HG03457 (cell line): ENCODE data around the gene SEC14L6.
"Not testable (repeated sequence)": the region's sequence is repeated elsewhere in the genome, so short reads cannot be mapped to it uniquely, and the experiment has no call there.

Experiments used
- ATAC-seq: cut with Tn5 transposase; IDR thresholded peaks from one replicate; pipeline ENCODE4 v1.9.1; 2021; ENCODE audit warnings: moderate number of reproducible peaks; ENCODE audit not compliant: unreplicated experiment

Gene SEC14L6

DNA sequence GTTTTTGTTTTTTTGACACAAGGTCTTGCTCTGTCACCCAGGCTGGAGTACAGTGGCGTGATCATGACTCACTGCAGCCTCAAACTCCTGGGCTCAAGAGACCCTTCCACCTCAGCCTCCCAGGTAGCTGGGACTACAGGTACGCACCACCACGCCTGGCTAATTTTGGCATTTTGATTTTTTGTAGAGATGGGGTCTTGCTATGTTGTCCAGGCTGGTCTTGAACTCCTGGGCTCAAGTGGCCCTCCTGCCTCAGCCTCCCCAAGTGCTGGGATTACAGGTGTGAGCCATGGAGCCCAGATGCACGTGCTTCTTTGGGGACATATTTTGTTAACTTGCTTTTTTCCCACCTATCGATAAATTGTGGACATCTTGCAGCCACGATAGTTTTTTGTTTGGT, 20.7 kb upstream of the SEC14L6 start:
- ATAC-seq: not testable (repeated sequence)

DNA sequence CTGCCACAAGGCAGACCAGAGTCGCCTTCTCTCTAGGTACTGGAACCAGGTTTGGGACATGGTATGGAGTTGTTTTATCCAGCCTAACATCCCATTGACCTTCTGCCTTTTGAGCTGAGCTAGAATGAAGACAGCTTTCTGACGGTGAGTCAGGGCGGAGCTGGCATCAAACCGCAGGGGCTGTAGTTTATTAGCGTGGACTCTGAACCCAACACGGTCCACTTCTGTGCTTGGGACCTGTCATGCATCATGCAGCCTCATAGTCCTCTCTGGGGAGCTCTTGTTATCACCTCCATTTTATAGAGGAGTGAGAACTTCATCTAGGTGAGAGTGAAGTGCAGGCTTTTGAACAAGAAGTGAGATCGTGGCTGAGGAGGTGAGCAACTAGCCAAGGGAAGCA, 19.6 kb upstream of the SEC14L6 start:
- ATAC-seq: no peak

DNA sequence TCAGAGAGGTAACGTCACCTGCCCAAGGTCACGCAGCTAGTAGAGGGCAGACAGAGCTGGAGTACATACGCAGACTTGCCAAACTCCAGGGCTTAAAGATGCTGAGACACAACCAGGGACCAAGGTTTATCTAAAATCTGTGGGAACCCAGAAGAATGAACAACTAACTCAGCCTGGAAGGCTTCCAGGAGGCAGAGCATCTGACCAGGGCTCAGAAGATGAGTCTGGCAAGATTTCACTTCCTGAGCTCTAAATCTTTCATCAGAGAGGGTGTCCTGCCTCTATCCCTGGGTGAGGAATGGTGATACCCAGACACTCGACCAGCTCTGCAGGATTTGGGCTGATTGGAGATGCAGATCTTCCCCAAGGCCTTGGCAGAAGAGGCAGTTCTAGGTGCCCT, 18.8 kb upstream of the SEC14L6 start:
- ATAC-seq: no peak

DNA sequence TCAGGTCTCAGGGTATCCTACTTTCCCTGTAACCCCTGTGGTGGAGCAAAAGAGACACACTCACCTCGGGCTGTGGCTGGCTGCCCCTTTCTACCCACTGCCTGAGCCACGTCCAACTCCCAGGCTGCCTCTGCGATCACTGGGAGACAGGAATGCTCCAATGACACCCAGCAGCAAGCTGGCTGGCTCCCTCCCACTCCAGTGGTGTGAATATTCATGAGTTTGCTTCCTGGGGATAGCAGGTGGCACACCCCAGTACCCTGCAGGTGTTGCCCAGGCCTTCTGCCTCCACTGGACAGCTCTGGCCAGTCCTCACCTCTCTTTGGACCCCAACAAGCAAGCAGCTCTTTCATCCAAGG, 18.2 kb upstream of the SEC14L6 start:
- no peak for ATAC-seq

DNA sequence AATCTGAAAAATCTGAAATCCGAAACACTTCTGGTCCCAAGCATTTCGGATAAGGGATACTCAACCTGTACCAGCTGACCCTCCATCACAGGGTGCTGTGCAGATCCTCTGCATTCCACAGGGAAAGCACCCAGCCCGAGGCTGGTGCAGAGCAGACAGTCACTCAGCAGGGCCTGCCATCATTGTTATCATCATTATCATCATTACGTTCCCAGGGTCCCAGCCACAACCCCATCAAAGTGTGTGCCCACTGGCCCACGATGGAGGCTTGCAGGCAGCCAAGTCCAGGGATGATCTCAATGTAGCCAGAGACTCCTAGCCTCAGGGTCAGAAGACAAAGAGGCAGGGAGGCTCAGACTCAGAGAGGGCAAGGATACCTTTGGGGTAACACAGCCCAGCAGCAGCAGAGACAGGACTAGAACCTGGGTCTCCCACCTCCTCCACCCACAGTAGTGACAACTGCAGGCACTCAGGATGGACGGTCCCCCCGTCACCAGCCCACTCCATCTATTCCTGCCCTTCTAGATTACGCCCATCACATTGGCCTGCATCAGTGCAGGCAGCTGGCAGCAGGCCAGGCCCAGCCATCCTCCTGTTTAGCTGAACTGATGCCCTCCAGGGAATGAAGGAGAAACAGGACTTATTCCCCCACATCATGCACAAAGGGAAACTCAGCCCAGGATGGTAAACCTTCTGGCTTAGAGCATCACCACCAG, 17.7 kb upstream of the SEC14L6 start:
- ATAC-seq: no peak

DNA sequence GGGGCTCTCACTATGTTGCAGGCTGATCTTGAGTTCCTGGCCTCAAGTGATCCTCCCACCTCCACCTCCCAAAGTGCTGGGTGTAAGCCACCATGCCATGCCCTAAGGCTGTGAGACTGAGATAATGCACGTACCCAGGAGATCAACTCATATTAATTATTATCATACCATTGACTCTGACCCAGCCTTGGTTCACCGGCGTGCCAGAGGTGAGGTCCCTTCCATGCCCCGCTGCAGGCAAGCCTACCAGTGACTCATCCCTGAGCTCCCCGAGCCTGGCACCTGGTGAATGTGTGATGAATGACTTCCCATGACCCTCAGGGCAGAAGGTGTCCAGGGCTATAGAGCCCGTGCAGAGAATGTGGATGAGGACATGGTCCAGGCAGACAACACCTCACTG, 15.8 kb upstream of the SEC14L6 start:
- ATAC-seq: no peak

DNA sequence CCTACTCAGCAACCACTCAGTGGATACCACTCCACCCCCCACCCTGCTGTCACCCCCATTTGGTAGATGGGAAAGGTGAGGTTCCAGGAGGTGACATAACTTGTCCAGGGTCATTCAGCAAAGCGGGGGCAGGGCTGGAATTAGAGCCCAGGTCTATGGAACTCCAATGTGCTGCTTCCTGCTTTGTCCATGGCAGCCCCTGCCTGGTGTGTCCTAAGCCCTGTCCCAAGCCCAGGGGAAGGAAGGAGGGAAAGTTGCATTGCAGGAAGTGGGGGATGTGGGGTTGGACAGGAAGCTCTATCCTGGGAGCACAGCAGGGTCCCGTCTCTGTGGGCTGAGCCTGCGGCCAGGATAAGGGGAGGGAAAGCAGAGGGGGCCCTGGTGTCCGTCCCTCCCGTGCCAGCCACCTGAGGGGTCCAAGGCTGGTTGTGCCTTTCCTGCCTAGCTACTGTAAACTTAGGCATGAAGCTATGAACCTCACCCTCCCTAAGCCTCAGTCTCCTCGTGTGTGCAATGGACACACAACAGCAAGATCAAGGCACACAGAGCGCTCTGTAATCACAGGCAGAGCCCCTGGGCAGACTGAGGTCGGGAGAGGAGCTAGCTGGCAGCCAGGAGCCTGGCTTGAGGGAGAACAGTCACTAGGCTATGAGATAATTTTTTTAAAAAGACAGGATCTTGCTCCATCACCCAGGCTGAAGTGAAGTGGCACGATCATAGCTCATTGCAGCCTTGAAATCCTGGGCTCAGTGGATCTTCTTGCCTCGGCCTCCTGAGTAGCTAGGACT, 15.1 kb upstream of the SEC14L6 start:
- no peak for ATAC-seq

DNA sequence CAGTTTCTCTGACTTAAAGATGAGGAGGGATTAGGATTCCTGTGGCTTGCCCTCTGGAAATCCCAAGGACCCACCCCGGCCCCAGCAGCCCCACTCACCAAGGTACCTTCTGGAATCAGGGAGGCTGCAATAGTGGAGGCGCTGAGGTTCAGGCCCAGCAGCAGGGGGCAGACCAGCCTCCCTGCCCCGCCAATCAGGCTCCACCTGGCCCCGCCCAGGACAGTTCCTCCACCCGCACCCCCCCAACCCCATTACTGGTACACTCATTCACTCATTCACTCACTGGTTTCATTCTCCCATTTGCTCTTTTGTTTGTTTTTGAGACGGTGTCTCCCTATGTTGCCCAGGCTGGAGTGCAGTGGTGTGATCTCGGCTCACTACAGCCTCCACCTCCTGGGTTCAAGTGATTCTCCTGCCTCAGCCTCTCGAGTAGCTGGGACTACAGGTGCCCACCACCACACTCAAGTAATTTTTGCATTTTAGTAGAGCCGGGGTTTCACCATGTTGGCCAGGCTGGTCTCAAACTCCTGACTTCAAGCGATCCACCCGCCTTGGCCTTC, 14.2 kb upstream of the SEC14L6 start:
- not testable (repeated sequence) for ATAC-seq

DNA sequence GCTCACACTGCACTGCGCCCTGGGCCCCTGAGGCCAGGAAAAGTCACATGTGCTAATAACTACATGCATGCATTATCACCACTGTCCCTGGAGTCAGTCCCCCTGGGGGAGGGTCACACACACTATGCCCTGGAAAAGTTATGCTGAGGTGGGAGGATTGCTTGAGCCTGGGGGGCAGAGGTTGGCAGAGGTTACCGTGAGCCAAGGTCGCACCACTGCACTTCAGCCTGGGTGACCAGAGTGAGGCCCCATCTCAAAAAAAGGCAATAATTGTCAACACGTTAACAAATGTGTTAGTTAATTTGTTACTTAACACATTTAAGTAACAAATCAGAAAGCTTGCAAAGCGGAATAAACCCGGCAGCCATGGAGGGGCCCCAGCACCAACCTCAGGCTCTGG, 13.3 kb upstream of the SEC14L6 start:
- ATAC-seq: no peak

DNA sequence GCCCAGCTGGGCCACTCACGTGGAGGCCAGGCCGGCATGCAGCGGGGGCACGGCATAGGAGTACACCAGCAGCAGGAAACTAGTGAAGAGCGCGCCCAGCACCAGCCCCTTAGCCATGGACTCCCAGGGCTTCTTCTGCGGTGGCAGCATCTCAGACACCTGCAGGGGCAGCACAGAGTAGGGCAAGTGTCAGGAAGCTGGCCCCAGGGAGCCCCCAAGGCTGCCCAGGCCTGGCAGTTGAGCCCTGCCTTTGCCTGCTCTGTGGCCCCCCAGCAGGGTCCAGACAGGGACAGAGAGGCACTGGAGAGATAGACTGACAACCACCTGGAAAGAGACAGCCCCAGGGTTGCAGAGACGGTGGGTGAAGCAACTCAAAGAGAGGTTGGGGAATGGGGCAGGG, 10.7 kb upstream of the SEC14L6 start:
- no peak for ATAC-seq

DNA sequence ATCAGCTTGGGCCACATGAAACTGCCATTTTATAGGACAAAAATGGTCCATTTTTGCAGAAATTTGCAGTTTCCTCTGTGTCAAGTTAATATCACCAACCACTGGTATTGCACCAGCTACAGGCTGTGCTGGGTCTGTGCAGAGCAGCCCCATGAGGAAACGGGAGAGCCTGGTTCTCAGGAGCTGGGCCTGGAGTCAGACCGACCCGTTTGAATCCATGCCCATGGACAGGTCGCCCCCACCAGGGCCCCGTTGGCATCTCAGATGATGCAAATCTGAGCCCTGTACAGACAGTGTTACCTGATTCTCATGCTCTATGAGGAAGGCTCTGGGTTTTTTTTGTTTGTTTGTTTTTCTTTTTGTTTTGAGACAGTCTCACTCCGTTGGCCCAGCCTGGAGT, 9.8 kb upstream of the SEC14L6 start:
- no peak for ATAC-seq

DNA sequence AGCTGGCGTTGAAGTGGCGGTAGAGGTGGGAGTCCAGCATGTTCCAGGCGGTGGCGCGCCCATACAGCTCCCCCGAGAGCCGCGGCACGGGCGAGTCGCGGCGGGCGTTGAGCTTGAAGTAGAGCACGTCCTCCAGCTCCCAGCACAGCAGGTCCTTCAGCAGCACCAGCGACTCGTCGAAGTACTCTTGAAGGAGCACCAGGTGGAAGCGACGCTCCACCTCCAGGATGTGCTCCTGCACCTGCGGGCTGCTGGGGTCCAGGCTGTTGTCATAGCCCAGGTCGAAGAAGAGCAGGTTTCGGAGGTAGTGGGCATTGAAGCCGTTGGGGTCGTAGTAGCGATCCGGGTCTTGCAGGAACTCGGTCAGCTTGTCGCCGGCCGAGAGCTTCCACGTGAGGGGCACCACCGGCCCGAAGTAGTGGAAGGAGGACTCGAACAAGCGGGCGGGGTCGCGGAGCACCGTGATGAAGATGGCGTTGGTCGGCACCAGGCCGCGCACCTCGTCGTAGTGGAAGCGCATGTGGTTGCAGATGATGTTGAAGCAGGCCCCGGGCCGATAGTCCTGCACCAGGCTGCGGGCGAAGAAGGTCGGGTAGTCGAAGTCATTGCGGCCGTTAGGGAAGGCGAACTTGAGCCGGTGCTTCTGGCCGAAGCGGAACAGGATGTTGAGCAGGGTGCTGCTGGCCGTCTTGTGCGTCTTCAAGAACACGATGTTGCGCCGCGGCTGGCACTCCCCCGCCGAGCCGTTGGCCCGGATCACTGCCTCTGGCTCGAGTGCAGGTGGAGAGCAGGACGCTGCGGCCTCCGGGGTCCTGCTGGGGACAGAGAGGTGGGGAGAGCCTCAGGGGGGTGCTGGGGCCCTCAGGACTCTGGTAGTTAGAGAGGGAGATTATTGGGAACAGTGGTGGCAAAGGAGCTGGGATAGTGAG, 9.0 kb upstream of the SEC14L6 start:
- ATAC-seq: no peak

DNA sequence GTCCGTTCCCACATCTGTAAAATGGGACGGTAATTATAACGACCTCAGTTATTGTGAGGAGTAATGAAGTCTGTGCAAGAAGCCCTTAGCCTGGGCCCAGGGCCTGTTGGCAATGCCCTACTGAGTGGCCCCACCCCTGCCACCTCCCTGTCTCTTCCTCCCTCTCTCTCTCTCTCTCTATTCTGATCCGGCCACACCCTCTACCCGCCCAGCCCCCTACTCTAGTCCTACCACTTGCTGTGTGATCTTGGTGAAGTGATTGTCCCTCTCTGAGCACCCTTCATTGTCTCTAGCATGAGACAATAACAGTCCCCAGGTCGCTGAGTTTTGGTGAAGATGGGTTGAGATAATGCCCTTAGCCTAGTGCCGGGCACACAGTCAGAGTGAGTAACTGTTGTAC, 7.4 kb upstream of the SEC14L6 start:
- ATAC-seq: no peak

DNA sequence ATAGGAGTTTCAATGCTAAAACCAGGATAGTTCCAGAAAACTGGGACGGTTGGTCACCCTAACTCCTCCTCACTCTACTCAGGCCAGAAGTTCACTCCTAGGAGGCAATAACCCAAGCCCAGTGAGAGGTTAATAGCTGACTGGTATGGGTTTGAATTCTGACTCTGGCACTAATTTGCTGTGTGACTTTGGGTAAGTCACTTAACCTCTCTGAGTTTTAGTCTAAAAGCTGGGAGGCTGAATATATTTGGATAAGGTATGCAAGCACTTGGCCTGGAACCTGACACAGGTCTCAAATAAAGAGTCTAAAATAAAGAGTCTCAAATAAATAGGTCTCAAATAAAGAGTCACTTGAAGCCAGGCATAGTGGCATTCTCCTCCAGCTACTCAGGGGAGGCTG, 6.2 kb upstream of the SEC14L6 start:
- ATAC-seq: no peak

DNA sequence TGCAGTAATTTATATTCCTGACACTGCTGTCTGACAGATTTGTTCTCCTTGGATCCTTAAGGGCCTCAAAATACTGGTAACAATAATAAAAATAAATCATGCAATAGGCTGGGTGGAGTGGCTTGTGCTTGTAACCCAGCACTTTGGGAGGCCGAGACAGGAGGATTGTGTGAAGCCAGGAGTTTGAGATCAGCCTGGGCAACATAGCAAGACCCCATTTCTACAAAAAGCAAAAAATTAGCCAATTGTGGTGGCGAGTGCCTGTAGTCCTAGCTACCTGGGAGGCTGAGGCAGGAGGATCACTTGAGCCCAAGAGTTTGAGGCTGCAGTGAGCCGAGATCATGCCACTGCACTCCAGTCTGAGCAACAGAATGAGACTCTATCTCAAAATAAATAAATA, 5.3 kb upstream of the SEC14L6 start:
- not testable (repeated sequence) for ATAC-seq

DNA sequence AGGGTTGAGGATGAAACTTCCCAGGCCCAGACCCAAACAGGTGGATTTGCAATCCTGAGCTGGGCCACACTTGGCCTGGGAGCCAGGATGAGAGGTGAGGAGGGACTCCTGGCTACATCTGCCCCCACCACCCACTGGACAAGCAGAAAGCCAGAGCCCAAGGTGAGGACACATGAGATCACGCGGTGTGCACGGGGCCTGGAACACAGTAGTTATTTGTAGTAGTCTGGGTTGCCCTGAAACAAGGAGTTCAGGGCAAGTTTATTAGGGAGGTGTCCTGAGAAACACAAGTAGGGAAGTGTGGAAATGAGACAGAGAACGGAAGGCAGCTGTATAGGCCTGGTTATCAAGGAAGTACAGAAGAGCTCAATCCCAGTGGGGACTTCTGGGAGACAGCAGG, 647 bp upstream of the SEC14L6 start:
- no peak for ATAC-seq

DNA sequence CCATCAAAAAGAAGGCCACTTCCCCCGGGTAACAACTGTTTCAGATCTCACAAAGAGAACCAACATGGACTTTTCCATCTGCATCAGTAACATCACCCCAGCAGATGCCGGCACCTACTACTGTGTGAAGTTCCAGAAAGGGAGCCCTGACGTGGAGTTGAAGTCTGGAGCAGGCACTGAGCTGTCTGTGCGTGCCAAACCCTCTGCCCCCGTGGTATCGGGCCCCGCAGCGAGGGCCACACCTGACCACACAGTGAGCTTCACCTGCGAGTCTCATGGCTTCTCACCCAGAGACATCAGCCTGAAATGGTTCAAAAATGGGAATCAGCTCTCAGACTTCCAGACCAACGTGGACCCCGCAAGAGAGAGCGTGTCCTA, 3.7 kb downstream of the SEC14L6 start:
- no peak for ATAC-seq

DNA sequence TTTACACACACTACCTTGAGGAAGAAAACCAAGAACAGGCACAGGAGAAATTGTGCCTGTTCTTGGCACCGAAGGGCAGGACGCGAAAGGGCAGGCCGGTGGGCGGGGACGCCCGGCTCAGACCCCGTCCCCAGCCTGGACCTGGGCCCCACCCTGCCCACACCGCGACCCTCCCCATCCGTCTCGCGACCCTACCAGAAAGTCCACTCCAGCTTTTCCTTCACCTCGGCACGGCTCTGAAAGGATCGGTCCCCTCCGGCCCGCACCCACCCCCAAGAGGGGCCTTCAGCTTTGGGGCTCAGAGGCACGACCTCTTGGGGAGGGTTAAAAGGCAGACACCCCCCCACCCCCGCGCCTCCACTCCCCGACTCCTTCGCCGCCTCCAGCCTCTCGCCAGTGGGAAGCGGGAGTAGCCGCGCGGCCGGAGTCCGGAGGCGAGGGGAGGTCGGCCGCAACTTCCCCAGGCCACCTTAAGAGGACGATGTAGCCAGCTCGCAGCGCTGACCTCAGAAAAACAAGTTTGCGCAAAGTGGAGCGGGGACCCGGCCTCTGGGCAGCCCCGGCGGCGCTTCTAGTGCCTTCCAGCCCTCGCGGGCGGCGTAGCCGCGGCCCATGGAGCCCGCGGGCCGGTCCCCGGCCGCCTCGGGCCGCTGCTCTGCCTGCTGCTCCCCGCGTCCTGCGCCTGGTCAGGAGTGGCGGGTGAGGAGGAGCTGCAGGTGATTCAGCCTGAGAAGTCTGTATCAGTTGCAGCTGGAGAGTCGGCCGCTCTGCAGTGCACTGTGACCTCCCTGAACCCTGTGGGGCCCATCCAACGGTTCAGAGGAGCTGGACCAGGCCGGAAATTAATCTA, 4.4 kb downstream of the SEC14L6 start:
- ATAC-seq: no peak

DNA sequence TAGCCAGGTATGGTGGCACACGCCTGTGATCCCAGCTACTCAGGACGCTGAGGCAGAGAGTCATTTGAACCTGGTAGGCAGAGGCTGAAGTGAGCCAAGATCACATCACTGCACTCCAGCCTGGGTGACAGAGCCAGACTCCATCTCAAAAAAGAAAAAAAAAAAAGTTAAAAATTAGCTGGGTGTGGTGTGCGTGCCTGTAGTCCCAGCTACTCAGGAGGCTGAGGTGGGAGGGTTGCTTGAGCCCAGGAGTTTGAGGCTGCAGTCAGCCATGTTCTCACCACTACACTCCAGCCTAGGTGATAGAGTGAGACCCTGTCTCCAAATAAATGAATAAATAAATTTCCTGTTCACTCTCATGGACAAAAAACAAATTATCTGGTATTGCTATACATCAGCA, 5.0 kb downstream of the SEC14L6 start:
- ATAC-seq: not testable (repeated sequence)

DNA sequence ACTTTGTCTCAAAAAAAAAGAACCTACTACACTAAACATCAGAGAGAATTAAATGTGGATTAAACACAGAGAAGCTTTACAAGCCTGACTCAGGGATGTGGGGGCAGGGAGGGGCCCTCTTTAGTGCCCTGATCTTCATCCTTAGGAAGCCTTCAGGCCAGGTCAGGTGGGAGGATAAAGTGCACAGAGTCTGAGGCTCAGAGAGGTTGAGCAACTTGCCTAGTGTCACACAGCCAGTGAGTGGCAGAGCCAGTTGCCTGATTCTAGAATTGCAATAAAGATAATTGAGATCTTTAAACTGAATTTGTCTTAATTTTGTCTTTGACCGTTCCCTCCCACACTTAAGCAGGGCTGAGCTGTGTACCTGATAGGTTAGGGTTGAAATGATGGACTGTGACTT, 7.2 kb downstream of the SEC14L6 start:
- no peak for ATAC-seq
